Effector memory CD8-positive, alpha-beta T cell (primary cell): ENCODE results near the gene NATD1.

Experiments
- ATAC-seq: fragments of 150-1000 bp; cut with Tn5 transposase; replicated peaks from 2 replicates; pipeline ENCODE4 v1.10.0; 2021; ENCODE audit warnings: mild to moderate bottlenecking, moderate library complexity
- DNase-seq, 3 experiments: peaks; one replicate each; pipeline ENCODE4 v3.0.0; 2021
- H3K27ac Mint-ChIP-seq, 2 donors: one replicate each; pipeline ENCODE4 v1.8.0; 2022; ENCODE audit warnings: mild to moderate bottlenecking in 2 of 2, mixed read lengths in 2 of 2, moderate library complexity in 2 of 2
- H3K27me3 Mint-ChIP-seq, 2 donors: one replicate each; pipeline ENCODE4 v1.8.0; 2022; ENCODE audit warnings: mixed read lengths in 2 of 2
- H3K36me3 Mint-ChIP-seq: one replicate; pipeline ENCODE4 v1.8.0; 2022; ENCODE audit warnings: mild to moderate bottlenecking, moderate library complexity, mixed read lengths; ENCODE audit not compliant: insufficient read depth
- H3K4me1 Mint-ChIP-seq, 2 donors: one replicate each; pipeline ENCODE4 v1.8.0; 2022; ENCODE audit warnings: low read depth in 2 of 2, mixed read lengths in 2 of 2
- H3K4me3 Mint-ChIP-seq, 2 donors: one replicate each; pipeline ENCODE4 v1.8.0; 2022; ENCODE audit warnings: mild to moderate bottlenecking in 2 of 2, mixed read lengths in 2 of 2, moderate library complexity in 2 of 2
- H3K9me3 Mint-ChIP-seq, 2 donors: one replicate each; pipeline ENCODE4 v1.8.0; 2022; ENCODE audit warnings: mixed read lengths in 2 of 2

NATD1 gene

DNA sequence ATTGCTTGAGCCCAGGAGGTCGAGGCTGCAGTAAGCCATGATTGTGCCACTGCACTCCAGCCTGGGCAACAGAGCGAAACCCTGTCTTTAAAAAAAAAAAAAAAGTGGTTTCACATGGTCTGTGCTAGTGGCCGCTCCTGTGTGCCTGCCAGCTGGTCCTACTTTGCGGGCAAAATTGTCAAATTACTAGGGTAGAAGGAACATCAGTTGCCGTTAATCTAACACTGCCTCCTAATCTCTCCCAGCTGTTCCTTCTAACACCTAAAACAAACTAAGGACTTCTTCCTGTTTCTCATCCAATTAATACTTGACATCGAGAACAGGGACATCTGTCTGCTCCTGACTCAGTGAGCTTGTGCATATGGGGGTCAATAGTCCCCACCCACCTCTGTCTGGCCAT lies 63.1 kb downstream of the NATD1 start:
- Mint-ChIP-seq H3K36me3 (peaks cover 5% of the 10 kb centered on the region), H3K27ac (peak overlapping the region in 1 of 2 donors; percentile 44), H3K27me3 (no peaks in the 10 kb centered on the region), H3K9me3 (no peaks in the 10 kb centered on the region), H3K4me3 (no peak overlapping the region), H3K4me1 (peaks cover 5 to 7% of the 10 kb centered on the region in 2 donors)
- DNase-seq (no peak), ATAC-seq (no peak)

DNA sequence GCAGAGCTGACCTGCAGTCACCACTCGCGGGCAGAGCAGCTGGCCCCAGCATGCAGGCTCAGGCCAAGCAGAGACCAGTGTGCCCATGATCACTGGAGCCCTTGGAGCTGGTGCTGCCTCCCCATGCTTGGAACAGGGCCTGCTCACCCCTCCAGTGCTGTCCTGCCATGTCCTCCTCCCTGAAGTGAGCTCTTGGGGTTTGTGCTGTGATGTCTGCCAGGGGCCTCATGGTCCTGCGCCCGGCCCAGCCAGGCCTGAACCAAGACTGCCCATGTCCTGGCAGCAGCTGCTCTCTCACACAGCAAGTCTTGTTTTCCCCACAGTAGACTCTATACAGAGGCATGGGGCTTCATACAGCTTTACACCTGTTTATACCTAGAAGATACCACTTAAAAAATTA lies 63.8 kb downstream of the NATD1 start:
- H3K4me1 Mint-ChIP-seq, result peaks cover under 1 to 3% of the 10 kb centered on the region in 2 donors
- ATAC-seq, result no peak

More for the DNA sequence above, 63.8 kb downstream of the NATD1 start:
- no peak for DNase-seq
- Mint-ChIP-seq H3K9me3 (no peaks in the 10 kb centered on the region), H3K27me3 (no peaks in the 10 kb centered on the region), H3K4me3 (no peak overlapping the region), H3K27ac (no peak overlapping the region), H3K36me3 (peaks cover 7% of the 10 kb centered on the region)
